ENCODE data around the gene FRMD3. TPM values are rescaled to one million over a fixed set of nuclear protein-coding genes. Genes with fewer than 3 reads are reported as not detected.

The FRMD3 gene
- total RNA-seq, 1 experiment from 2014 or later, result 1.9 TPM

DNA sequence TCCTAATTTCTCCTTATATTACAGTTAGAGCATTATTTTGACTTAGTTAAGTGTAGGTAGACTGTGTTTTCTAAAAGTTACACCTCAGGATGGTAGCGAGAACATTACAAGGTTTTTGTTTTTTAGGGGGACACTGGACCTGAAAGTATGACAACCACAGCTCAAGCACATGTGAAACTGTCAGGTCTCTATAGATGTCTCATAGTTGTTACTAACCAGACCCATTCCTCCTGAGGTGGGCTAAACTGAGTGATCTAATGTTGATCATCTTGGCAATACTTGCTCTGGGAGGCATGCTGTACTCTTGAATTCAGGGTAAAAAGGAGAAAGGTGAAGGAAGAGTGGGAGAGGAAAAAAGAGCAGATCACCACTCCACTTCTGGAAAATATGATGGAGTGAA lies 278.6 kb downstream of the FRMD3 start:
- no peak for DNase-seq
- Histone ChIP-seq H3K27me3 (ENCODE audit: insufficient read depth, low read depth) (no peaks in the 10 kb centered on the region), H3K9me3 (ENCODE audit: insufficient read depth, low read depth) (no peaks in the 10 kb centered on the region), H3K4me1 (replicated peaks; ENCODE audit: insufficient read depth) (no peaks in the 10 kb centered on the region), H3K79me2 (ENCODE audit: low read depth) (no peaks in the 10 kb centered on the region), H3K27ac (no peak overlapping the region), H2AFZ (no peak overlapping the region), H3K36me3 (ENCODE audit: low read depth) (no peaks in the 10 kb centered on the region), H3K4me2 (no peak overlapping the region), H4K20me1 (ENCODE audit: insufficient read depth) (no peaks in the 10 kb centered on the region), H3K9me2 (ENCODE audit: insufficient read depth) (no peaks in the 10 kb centered on the region), H3F3A (ENCODE audit: insufficient read depth, low read depth) (no peaks in the 10 kb centered on the region), H3K4me3 (no peak overlapping the region)
- TF ChIP-seq EZH2 (IDR thresholded peaks at IDR 0.05; ENCODE audit: low read depth), result no peak
- TF ChIP-seq, protein P1, sequence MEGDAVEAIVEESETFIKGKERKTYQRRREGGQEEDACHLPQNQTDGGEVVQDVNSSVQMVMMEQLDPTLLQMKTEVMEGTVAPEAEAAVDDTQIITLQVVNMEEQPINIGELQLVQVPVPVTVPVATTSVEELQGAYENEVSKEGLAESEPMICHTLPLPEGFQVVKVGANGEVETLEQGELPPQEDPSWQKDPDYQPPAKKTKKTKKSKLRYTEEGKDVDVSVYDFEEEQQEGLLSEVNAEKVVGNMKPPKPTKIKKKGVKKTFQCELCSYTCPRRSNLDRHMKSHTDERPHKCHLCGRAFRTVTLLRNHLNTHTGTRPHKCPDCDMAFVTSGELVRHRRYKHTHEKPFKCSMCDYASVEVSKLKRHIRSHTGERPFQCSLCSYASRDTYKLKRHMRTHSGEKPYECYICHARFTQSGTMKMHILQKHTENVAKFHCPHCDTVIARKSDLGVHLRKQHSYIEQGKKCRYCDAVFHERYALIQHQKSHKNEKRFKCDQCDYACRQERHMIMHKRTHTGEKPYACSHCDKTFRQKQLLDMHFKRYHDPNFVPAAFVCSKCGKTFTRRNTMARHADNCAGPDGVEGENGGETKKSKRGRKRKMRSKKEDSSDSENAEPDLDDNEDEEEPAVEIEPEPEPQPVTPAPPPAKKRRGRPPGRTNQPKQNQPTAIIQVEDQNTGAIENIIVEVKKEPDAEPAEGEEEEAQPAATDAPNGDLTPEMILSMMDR (conservative IDR thresholded peaks at IDR 0.05), result no peak
- intact Hi-C loops (cut with micrococcal nuclease; ENCODE audit: unreplicated experiment), result no loop called here
- BruUV-seq (replicated peaks), result no TSS peak
- POLR2A ChIA-PET (ENCODE audit: unreplicated experiment), result no interaction called here
- CTCF ChIA-PET, result no interaction called here

DNA sequence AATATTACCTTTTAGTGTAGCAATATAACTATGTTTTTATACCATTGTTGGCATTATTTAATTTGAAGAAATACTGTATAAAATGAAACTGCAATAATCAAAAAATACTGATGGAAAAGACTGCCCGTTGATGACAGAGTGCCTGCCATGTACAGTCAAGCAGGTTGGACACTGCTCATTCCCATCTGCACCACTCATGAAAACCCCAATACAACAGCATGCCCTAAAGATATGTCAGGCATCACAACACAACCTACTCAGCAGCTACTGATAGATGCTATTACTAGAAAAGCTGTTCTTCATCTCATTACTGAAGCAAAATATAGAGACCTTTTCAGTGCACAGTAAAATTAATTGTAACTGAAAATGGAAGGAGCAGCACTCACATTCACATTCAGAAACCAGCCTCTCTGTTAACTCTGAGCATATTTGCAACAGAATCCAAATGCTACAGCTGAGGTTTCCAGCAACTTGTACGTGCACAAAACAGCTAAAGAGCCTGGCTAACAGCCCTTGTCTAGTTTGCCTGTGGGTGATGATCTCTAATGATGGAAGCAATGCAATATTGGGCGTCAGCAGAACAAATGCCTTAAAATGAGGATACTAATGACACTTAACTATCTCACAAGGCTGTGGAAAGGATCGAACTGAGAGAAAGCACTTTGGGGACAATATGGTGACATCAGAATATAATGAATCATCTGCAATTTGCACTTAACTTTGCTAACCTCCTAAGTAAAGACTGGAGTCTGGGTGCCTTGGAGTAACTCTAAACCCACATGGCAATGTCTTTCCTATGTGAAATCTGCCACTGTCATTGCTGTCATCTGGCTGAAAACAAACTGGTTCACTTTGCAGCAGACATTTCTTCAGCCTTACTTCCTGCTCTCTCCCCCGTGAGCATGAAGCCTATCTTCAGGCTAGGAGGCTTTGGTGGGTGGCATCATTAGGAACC lies 280.0 kb downstream of the FRMD3 start:
- DNase-seq, result no peak
- Histone ChIP-seq H3K9me3 (ENCODE audit: insufficient read depth, low read depth) (no peaks in the 10 kb centered on the region), H3K4me2 (no peak overlapping the region), H3K27ac (no peak overlapping the region), H3K36me3 (ENCODE audit: low read depth) (no peaks in the 10 kb centered on the region), H3K4me1 (replicated peaks; ENCODE audit: insufficient read depth) (no peaks in the 10 kb centered on the region), H2AFZ (no peak overlapping the region), H3K27me3 (ENCODE audit: insufficient read depth, low read depth) (no peaks in the 10 kb centered on the region), H3F3A (ENCODE audit: insufficient read depth, low read depth) (no peaks in the 10 kb centered on the region), H3K4me3 (no peak overlapping the region), H4K20me1 (ENCODE audit: insufficient read depth) (no peaks in the 10 kb centered on the region), H3K79me2 (ENCODE audit: low read depth) (no peaks in the 10 kb centered on the region), H3K9me2 (ENCODE audit: insufficient read depth) (no peaks in the 10 kb centered on the region)
- ChIA-PET POLR2A (ENCODE audit: unreplicated experiment) (no interaction called here), CTCF (no interaction called here)
- no TSS peak for BruUV-seq (replicated peaks)
- intact Hi-C loops (cut with micrococcal nuclease; ENCODE audit: unreplicated experiment), result no loop called here
- no peak for TF ChIP-seq EZH2 (IDR thresholded peaks at IDR 0.05; ENCODE audit: low read depth)
- TF ChIP-seq, protein P1 (conservative IDR thresholded peaks at IDR 0.05), result no peak

DNA sequence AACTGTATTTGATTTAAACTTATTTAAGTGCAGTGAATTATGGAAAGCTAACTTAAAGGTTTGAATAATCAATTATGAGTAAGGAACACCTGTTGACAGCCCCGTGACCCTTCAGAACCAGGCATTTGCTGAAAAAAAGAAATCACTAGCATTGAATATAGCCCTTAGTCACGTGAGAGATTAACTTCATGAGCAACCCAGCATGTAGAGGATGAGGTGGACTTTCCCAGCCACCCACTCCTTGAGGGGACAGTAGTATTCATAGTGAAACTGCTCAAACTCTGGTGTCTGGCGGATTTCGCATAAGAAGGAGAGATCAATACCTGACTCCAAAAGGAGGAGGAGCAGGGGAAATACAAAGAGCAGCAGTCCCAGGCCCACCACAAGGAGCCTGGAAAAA lies 290.5 kb downstream of the FRMD3 start:
- Histone ChIP-seq H3K4me1 (replicated peaks; ENCODE audit: insufficient read depth) (peaks cover 2% of the 10 kb centered on the region; the same call in 1 of the 2 replicates), H3K27me3 (ENCODE audit: insufficient read depth, low read depth) (no peaks in the 10 kb centered on the region), H3K79me2 (ENCODE audit: low read depth) (no peaks in the 10 kb centered on the region), H2AFZ (no peak overlapping the region), H4K20me1 (ENCODE audit: insufficient read depth) (no peaks in the 10 kb centered on the region), H3K4me3 (no peak overlapping the region), H3K9me3 (ENCODE audit: insufficient read depth, low read depth) (no peaks in the 10 kb centered on the region), H3K4me2 (no peak overlapping the region), H3K27ac (no peak overlapping the region), H3K9me2 (ENCODE audit: insufficient read depth) (no peaks in the 10 kb centered on the region), H3F3A (ENCODE audit: insufficient read depth, low read depth) (no peaks in the 10 kb centered on the region), H3K36me3 (ENCODE audit: low read depth) (no peaks in the 10 kb centered on the region)
- no peak for TF ChIP-seq EZH2 (IDR thresholded peaks at IDR 0.05; ENCODE audit: low read depth)
- TF ChIP-seq, protein P1 (conservative IDR thresholded peaks at IDR 0.05), result no peak
- BruUV-seq (replicated peaks), result no TSS peak
- CTCF ChIA-PET, result no interaction called here
- no peak for DNase-seq
- POLR2A ChIA-PET (ENCODE audit: unreplicated experiment), result no interaction called here
- intact Hi-C loops (cut with micrococcal nuclease; ENCODE audit: unreplicated experiment), result no loop called here
